ENCODE data around the gene HBZ. TPM values are rescaled to one million over a fixed set of nuclear protein-coding genes. Genes with fewer than 3 reads are reported as not detected.

The HBZ gene
- total RNA-seq, 1 experiment from 2014 or later = not detected

DNA sequence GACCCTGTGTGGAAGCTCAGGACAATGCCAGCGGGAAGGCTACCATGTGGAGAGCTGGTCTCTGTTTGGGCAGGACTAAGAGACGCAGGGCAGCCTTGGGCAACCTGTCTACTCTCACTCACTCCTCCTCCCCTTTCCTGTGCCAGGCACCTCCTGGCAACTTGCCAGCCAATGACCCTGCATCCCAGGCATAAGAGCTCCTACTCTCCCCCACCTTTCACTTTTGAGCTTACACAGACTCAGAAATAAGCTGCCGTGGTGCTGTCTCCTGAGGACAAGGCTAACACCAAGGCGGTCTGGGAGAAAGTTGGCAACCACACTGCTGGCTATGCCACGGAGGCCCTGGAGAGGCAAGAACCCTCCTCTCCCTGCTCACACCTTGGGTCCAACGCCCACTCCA is 16.0 kb downstream of the HBZ start (continued):
- no peak for TF ChIP-seq POLR2A (IDR thresholded peaks at IDR 0.05; ENCODE audit: borderline replicate concordance, extremely low read depth, insufficient read depth, insufficient read length)
- TF ChIP-seq YY1 (IDR thresholded peaks at IDR 0.05; ENCODE audit: extremely low read depth, insufficient replicate concordance, low read depth, low read length) = no peak
- TF ChIP-seq EZH2phosphoT487 (IDR thresholded peaks at IDR 0.05; ENCODE audit: borderline replicate concordance) = no peak
- TF ChIP-seq, protein P1, sequence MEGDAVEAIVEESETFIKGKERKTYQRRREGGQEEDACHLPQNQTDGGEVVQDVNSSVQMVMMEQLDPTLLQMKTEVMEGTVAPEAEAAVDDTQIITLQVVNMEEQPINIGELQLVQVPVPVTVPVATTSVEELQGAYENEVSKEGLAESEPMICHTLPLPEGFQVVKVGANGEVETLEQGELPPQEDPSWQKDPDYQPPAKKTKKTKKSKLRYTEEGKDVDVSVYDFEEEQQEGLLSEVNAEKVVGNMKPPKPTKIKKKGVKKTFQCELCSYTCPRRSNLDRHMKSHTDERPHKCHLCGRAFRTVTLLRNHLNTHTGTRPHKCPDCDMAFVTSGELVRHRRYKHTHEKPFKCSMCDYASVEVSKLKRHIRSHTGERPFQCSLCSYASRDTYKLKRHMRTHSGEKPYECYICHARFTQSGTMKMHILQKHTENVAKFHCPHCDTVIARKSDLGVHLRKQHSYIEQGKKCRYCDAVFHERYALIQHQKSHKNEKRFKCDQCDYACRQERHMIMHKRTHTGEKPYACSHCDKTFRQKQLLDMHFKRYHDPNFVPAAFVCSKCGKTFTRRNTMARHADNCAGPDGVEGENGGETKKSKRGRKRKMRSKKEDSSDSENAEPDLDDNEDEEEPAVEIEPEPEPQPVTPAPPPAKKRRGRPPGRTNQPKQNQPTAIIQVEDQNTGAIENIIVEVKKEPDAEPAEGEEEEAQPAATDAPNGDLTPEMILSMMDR (IDR thresholded peaks at IDR 0.05 in 2 of 3, conservative IDR thresholded peaks at IDR 0.05 in 1 of 3; ENCODE audit: borderline replicate concordance in 1 of 3, insufficient read depth in 1 of 3, low read depth in 2 of 3, low read length in 2 of 3) = no peak
- TF ChIP-seq SP1 (IDR thresholded peaks at IDR 0.05; ENCODE audit: low read depth) = no peak
- TF ChIP-seq ZFX (IDR thresholded peaks at IDR 0.05) = no peak
- no peak for TF ChIP-seq CBX3 (IDR thresholded peaks at IDR 0.05; ENCODE audit: low read depth)

DNA sequence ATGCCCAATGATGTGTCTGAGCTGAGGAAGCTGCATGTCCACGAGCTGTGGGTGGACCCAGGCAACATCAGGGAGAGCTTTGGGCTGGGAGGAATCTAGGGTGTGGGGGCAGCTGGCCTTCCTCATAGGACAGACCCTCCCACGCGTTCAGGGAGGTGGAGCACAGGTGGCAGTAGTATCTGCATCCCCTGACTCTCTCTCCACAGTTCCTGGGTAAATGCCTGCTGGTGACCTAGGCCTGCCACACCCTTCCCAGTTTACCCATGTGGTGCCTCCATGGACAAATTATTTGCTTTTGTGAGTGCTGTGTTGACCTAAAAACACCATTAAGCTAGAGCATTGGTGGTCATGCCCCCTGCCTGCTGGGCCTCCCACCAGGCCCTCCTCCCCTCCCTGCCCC is 16.6 kb downstream of the HBZ start:
- Histone ChIP-seq H3K27ac (ENCODE audit: low read depth, low read length) (no peak overlapping the region), H3K9me3 (ENCODE audit: control insufficient read depth in 1 of 2, insufficient read depth in 1 of 2, low read depth in 1 of 2, low read length in 2 of 2) (no peaks in the 10 kb centered on the region), H3K79me2 (ENCODE audit: insufficient read depth, low read length) (no peaks in the 10 kb centered on the region), H3K36me3 (ENCODE audit: control insufficient read depth in 1 of 2, insufficient read depth in 2 of 2, low read length in 2 of 2) (no peaks in the 10 kb centered on the region), H3K4me2 (ENCODE audit: low read length) (no peak overlapping the region), H3K4me3 (replicated peaks in 1 of 2; ENCODE audit: low read depth in 1 of 2, low read length in 2 of 2) (no peak overlapping the region), H3K9ac (ENCODE audit: low read length) (no peak overlapping the region), H3K27me3 (ENCODE audit: insufficient read depth, low read length) (no peaks in the 10 kb centered on the region), H3K9me2 (ENCODE audit: insufficient read depth) (no peaks in the 10 kb centered on the region), H2AFZ (ENCODE audit: low read depth, low read length, poor library complexity, severe bottlenecking) (no peak overlapping the region), H3K4me1 (ENCODE audit: control insufficient read depth in 1 of 2, insufficient read depth in 2 of 2, low read length in 2 of 2) (peaks cover 0 to 14% of the 10 kb centered on the region in 2 experiments; a peak in 2 of 4 replicates), H4K20me1 (ENCODE audit: insufficient read depth) (no peaks in the 10 kb centered on the region)
- no peak for DNase-seq (ENCODE audit: low read depth, low spot score)
- no TSS peak for BruUV-seq (replicated peaks)
- intact Hi-C loops (cut with micrococcal nuclease) = no loop called here
- ChIA-PET POLR2A (no interaction called here), RAD21 (ENCODE audit: low non-redundant PET in 1 of 2, low total read pairs in 2 of 2, uncharacterized antibody in 2 of 2, unreplicated experiment in 2 of 2) (interaction anchor here in 1 of 2 experiments (0.7 kb wide), 1 partner anchor 184 kb away, joined by 4 read pairs; the partner anchor contains the start of gene AXIN1), CTCF (no interaction called here)
- ATAC-seq = no peak
- no peak for TF ChIP-seq EZH2 (IDR thresholded peaks at IDR 0.05)
- TF ChIP-seq, protein P2, sequence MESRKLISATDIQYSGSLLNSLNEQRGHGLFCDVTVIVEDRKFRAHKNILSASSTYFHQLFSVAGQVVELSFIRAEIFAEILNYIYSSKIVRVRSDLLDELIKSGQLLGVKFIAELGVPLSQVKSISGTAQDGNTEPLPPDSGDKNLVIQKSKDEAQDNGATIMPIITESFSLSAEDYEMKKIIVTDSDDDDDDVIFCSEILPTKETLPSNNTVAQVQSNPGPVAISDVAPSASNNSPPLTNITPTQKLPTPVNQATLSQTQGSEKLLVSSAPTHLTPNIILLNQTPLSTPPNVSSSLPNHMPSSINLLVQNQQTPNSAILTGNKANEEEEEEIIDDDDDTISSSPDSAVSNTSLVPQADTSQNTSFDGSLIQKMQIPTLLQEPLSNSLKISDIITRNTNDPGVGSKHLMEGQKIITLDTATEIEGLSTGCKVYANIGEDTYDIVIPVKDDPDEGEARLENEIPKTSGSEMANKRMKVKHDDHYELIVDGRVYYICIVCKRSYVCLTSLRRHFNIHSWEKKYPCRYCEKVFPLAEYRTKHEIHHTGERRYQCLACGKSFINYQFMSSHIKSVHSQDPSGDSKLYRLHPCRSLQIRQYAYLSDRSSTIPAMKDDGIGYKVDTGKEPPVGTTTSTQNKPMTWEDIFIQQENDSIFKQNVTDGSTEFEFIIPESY (IDR thresholded peaks at IDR 0.05; ENCODE audit: extremely low read depth, insufficient replicate concordance, low read length) = no peak
- TF ChIP-seq SRF (IDR thresholded peaks at IDR 0.05; ENCODE audit: low read depth) = no peak
- TF ChIP-seq, protein P3, sequence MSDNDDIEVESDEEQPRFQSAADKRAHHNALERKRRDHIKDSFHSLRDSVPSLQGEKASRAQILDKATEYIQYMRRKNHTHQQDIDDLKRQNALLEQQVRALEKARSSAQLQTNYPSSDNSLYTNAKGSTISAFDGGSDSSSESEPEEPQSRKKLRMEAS (IDR thresholded peaks at IDR 0.05) = no peak
- TF ChIP-seq ZNF274 (IDR thresholded peaks at IDR 0.05; ENCODE audit: low read depth, low read length) = no peak
- TF ChIP-seq, protein P4, sequence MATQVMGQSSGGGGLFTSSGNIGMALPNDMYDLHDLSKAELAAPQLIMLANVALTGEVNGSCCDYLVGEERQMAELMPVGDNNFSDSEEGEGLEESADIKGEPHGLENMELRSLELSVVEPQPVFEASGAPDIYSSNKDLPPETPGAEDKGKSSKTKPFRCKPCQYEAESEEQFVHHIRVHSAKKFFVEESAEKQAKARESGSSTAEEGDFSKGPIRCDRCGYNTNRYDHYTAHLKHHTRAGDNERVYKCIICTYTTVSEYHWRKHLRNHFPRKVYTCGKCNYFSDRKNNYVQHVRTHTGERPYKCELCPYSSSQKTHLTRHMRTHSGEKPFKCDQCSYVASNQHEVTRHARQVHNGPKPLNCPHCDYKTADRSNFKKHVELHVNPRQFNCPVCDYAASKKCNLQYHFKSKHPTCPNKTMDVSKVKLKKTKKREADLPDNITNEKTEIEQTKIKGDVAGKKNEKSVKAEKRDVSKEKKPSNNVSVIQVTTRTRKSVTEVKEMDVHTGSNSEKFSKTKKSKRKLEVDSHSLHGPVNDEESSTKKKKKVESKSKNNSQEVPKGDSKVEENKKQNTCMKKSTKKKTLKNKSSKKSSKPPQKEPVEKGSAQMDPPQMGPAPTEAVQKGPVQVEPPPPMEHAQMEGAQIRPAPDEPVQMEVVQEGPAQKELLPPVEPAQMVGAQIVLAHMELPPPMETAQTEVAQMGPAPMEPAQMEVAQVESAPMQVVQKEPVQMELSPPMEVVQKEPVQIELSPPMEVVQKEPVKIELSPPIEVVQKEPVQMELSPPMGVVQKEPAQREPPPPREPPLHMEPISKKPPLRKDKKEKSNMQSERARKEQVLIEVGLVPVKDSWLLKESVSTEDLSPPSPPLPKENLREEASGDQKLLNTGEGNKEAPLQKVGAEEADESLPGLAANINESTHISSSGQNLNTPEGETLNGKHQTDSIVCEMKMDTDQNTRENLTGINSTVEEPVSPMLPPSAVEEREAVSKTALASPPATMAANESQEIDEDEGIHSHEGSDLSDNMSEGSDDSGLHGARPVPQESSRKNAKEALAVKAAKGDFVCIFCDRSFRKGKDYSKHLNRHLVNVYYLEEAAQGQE (IDR thresholded peaks at IDR 0.05; ENCODE audit: low read depth) = no peak
- TF ChIP-seq JUND (IDR thresholded peaks at IDR 0.05) = no peak
- no peak for TF ChIP-seq ZFX (IDR thresholded peaks at IDR 0.05)
- TF ChIP-seq, protein P5, sequence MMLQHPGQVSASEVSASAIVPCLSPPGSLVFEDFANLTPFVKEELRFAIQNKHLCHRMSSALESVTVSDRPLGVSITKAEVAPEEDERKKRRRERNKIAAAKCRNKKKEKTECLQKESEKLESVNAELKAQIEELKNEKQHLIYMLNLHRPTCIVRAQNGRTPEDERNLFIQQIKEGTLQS (IDR thresholded peaks at IDR 0.05) = no peak
- TF ChIP-seq RAD21 (IDR thresholded peaks at IDR 0.05; ENCODE audit: low read depth) = no peak
- TF ChIP-seq EGR1 (IDR thresholded peaks at IDR 0.05; ENCODE audit: low read depth) = no peak

Measured in HCT116 (cell line).